CD1c-positive myeloid dendritic cell (primary cell): ENCODE results near the gene ARL8B.

Source experiments
- DNase-seq: peaks from one replicate; pipeline ENCODE4 v3.0.0-alpha.2; 2016; ENCODE audit errors: extremely low spot score

The ARL8B gene

GRCh38 chr3:5187156-5187919, 65.2 kb downstream of the ARL8B start, which contains the start of gene EDEM1:
EDEM1 (plus strand) TSS chr3:5187707; CDS start chr3:5187806, 99 bp downstream.
- peak; percentile 99 for DNase-seq

- DNase-seq: peak; percentile 81
Measured at GRCh38 chr3:5187920-5188418, 65.9 kb downstream of the ARL8B start.

DNA sequence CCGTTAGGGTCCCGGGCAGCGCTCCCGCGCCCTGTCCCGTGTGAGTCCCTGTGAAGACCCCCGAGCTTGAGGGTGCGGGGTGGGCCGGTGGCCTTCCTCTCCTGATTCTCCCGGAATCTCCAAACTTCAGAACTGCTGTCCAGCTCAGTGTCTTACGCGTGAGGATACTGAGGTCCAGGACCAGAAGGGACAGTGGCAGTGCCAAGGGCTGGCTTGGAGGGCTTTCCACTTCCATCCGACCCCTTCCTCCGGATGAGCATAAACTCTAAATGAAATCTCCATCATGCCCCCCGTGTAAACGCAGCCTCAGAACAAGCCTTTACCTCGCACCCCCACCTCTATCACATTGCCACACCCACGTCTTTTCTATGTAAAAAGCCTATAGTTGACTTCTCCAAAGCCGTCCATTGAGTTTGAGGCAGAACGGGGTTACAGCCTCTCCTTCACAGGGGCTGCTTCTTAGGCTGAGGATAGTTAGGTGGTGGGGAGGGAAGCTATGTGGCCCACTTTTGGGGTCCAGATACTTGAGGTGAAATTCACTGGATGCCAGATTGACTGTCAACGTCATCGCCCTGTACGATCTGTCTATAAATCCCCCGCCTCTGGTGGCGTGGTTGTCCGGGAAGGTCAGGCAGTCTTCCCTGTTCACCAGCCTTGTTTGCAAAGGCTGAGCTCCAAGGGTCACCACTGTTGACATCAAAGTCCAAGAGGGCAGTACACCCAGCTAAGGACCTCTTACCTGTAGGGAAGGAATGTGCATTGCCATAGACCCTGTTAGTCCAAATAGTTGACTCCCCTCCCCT, 66.5 kb downstream of the ARL8B start:
- DNase-seq: peak; percentile 82

DNA sequence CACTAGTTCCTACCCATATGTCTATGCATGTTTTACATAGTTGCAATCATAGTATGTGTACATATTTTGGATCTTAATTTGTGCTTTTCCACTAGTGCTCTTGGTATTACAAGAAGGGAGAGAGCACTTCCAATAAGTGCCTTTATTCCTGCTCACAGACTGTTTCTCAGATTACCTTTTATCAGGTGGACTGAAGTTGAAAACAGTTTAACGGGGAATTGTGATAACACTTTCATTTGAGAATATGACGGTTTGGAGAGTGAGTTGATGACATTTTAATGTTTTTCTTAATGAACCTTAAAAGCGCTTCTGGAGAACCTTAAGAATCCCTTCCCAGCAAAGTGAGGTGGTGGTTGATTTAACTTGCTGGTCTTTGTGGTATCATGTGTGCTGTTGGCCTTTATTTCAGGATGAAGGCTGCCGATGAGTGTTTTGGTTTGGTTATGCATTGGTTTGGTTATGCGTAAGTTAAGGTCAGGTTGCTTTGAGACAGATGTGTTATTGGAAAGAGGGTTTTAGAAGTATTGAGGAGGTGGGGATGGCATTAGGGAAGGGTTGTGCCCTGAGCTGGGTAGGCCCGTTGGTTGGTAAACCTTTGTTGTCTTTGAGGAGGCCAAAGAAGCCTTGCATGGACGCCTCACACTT, 68.2 kb downstream of the ARL8B start:
- no peak for DNase-seq

- DNase-seq: peak; percentile 52
Measured at GRCh38 chr3:5191555-5192304, 69.6 kb downstream of the ARL8B start.

DNA sequence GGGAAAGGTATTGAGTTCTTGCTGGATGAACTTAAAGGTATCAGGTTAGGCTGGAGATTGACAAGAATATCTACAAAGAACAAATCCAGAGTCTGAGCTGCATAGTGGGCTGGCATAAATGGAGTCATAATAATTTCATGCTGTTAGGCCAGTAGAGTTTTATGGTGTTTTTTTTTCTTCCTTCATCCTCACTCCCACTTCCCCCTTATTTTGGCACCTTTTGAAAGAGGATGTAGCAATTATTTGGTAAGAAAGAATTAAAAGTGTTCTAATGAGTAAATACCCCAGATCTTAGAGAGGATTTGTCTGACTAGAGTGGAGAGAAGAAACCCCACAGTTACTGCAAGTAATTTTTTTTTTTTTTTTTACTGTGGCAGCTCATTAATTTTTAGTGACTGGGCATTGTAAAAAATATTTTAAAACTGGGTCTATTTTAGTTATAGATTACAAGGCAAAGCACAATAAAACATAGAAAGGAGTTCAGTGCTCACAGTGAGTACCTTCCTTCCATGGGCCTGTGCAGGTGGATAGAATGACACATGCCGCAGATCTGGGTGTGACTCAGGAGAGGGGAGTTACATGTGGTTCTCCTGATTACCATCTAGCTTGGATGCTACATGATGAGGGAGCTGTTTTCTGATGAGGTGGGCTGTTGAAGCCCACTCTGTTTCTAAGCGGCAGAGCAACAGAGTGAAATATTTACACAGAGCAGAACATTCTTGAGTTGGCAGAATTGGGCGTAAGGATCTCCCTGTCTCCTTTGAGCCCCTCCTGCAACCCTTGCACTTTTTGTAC, 70.7 kb downstream of the ARL8B start:
- peak; percentile 54 for DNase-seq

- DNase-seq: no peak
Measured at GRCh38 chr3:5194341-5194740, 72.2 kb downstream of the ARL8B start.

GRCh38 chr3:5194801-5195509, 72.9 kb downstream of the ARL8B start:
- peak; percentile 82 for DNase-seq

DNA sequence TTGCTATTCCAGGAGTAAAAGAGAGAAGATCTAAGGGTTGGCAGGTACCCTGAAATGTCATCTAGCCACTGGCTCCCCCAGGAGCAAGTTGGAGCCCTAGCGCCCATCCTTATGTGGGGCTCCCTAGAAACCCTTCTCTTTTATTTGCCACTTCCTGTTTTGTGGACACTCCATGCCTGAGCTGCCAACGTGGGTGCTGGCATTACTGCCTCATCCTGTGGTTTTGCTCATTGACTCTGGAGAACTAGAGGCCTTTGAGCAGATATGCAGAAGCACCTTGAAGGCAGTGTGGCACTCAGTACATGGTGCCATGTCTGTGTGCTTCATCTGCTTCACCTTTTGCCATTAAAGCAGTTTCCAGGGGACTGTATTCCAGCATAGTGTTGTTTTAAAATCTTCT, 73.5 kb downstream of the ARL8B start:
- peak; percentile 92 for DNase-seq

GRCh38 chr3:5197022-5197421, 74.9 kb downstream of the ARL8B start:
- DNase-seq: no peak

DNA sequence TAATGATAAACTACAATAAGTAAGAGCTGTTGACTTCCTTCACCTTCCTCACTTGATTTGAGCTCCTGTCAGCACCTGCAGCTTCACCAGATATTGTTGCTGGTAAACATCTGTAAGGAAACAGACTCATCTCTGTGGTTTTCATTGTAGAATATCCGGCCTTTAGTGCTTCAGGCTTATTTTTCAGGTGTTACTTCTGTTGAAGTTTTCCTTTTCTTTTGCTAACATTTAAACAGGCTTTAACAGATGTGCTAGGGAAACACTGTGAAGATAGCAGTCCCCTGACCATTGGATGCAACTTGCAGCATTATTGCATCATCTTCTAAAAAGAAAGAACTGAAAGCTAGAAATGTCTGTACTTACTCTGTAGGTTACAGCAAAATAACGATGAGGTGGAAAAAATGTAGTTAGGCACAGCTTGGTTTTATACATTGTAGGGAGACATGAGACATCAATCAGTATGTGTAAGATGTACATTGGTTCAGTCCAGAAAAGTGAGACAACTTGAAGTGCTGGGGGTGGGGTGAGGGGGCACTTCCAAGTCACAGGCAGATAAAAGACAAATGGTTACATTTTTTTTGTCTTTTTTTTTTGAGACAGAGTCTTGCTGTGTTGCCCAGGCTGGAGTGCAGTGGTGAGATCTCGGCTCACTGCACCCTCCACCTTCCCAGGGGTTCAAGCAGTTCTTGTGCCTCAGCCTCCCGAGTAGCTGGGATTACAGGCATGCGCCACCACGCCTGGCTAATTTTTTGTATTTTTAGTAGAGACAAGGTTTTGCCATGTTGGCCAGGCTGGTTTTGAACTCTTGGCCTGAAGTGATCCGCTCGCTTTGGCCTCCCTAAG, 75.6 kb downstream of the ARL8B start:
- peak; percentile 91 for DNase-seq

DNA sequence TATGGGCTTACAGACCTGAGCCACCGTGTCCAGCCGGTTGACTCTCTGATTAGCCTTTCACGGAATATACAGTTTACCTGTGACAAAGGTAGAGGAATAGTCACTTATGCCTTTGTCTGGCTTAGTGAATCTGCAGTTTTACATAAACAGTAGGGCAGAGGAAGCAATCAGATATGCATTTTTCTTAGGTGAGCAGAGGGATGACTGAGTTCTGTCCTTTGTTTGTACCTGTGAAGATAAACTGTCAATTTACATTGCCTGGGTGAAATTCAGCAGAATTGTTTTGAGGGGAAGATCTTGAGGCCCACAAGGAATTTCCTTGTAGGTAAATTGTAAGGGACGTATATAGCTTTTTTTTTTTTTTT, 76.2 kb downstream of the ARL8B start:
- DNase-seq: no peak

DNA sequence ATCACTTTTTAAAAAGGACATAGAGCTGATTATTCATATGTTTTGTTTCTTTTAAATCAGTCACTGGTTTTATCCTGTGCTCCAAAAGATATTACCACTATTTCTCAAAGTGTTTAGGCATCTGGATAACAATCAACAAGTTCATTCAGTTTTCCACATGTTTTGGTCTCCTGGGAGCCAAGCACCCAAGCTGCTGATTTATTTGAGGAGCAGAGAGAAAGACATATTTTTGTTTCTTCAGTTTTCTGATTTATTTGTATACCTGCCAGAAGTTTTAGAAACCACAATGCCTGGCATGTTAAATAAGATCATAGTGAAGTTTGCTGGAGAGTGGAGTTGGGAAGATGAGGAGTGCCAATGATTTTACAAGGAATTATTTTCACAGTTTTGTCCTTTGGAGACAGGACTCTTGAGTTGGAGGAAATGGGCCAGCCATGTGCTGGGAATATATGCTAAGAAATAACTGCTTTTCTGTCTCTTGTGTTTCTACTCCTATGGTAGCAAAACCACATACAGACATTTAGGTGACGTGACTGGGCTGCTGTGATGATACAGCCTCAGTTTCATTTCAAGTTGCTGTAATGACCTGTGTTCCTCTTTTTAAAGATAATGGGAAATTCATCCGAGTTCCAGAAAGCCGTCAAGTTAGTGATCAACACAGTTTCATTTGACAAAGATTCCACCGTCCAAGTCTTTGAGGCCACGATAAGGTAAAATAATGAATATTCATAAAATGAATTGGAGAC, 77.1 kb downstream of the ARL8B start:
- DNase-seq: peak; percentile 89

GRCh38 chr3:5201536-5201935, 79.4 kb downstream of the ARL8B start:
- DNase-seq: no peak

DNA sequence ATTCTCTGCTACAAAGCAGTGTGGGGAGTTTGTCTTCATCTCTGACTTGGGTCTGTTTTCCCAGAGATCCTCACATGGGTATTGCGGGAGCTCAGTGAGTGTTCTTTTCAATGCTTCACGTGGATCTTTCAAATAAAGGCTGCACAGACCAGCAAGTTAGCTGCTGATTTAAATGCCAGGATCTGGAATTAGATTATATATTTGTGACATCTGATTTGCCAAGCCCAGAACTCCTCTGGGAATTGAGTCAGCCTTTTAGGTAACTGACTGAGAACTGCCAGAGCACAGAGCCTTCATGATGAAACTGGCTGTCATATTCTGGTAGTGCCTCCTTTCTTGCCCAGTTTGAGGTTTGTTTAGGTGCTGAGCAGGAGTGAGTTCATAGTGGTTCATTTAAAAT, 80.1 kb downstream of the ARL8B start:
- no peak for DNase-seq

DNA sequence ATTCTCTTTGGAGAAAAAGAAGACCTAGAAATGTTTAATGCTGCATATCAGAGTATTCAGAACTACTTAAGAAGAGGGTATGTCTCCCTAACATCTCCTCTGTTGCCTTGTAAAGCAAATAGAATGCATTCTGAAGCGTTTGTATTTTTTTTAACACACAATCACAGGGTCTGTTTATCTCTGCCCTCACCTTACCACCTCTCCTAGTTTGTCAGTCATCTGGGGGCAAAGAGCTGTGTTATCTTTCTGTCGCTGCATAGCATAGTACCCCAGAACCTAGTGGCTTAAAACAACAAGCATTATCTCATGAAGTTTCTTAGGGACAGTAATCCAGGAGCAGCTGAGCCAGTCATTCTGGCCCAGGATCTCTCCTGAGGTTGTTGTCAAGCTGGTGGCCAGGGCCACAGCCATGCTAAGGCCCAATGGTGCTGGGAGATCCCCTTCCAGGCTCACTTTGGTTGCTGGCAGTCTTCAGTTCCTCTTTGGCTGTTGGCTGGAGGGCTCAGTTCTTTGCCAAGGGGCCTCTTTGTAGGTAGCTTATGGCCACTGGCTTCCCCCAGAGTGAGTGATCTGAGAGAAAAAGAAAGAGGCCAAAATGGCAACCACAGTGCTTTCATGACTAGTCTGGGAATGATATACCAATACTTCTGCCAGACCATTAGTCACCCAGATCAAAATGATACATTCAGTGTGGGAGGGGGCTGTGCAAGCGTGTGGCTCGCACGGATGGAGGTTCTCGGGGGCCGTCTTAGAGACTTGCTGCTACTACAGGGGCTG, 83.3 kb downstream of the ARL8B start:
- peak; percentile 27 for DNase-seq

DNA sequence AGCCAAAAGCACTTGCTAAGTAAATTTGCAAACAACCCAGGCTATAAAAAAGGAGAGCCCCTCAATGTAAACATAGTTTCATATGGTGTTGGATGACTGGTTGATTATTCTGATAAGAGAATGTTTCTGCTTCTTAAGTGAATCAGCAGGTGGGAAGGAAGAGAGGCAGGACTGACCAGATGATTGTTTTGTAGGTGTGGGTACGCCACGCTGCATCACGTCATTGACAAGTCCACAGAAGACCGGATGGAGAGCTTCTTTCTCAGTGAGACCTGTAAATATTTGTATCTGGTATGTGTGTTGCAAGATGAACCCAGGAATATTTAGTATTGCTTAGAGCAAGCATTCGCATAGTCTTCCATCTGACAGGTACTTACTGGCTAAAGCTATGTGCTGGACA, 88.8 kb downstream of the ARL8B start:
- no peak for DNase-seq
